Hematopoietic multipotent progenitor cell treated with erythropoietin and hydrocortisone succinate and interleukin-3 and kit ligand, for 4 days (in vitro differentiated cells): ENCODE measurements around the gene ZC3H13.

ENCODE experiments used
- DNase-seq: peaks from one replicate; pipeline ENCODE4 v3.0.0-alpha.2; 2015

Gene ZC3H13

GRCh38 chr13:45933203-45933908 lies 119.2 kb downstream of the ZC3H13 start:
- no peak for DNase-seq

GRCh38 chr13:45932676-45933075 lies 119.9 kb downstream of the ZC3H13 start:
- peak; percentile 75 for DNase-seq

DNA sequence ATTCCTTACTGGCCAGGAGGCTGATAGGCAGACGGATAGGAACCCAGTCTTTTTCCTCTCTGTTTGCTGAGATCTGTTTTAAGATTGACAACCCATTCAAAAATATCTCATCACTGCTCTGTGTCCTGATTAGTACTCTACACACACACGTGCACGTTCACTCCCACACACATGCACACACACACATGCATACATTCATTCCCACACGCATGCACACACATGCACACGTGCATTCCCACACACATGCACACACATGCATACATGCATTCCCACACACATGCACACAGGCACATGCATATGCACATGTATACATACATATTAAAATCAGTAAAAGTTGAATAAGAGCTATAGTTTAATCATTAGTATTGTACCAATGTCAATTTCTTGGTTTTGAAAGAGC lies 120.4 kb downstream of the ZC3H13 start:
- no peak for DNase-seq

GRCh38 chr13:45931211-45931610 lies 121.3 kb downstream of the ZC3H13 start:
- DNase-seq: no peak

DNA sequence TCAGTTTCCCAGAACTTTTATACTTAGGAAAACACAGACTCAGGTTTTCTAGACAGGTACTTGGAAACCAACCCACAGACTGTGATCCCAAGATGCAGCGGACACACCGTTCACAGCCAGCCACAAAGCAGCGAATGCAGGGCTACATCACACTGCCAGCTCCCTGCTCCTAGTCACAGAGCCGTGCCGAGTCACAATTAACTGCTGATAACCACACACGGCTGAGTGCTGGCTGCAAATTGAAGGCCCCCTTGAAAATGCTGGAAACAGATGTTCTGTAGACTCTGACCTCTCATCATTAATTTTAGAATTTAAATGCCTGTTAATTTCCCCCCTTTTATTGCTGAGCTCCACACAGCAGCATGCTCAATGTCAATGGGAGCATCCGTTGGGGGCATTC lies 122.4 kb downstream of the ZC3H13 start:
- DNase-seq: no peak

GRCh38 chr13:45928843-45929242 lies 123.7 kb downstream of the ZC3H13 start:
- DNase-seq: no peak

GRCh38 chr13:45928176-45928575 lies 124.4 kb downstream of the ZC3H13 start:
- DNase-seq: no peak

GRCh38 chr13:45926741-45927140 lies 125.8 kb downstream of the ZC3H13 start:
- DNase-seq: no peak

- DNase-seq: peak; percentile 42
Observed at GRCh38 chr13:45925151-45925550, 127.4 kb downstream of the ZC3H13 start.

DNA sequence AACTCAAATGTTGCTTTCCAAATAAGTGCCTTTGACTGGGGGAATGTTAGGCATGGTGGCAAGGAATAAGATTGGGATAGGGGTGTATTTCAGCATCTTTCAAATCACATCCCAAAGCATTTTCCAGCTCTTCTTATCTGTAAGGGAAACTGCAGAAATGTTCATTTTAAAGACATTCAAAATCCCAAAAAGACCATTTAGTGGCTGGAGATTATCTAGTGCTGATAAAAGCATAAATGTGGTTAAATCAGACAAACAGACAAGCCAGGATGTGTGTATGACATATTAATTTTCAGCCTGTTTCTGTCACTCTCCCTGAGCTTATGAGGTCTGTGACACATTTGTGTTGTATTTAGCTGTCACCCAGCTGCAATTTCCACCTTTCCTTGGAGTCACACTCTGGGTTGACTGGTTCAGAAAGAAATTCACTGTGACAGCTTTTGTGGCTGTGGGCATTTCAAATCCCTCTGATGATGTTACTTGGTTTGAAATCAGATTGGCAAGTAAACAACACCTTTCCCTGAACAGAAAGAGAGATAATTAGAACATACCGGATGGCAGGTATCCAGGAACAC lies 131.3 kb downstream of the ZC3H13 start:
- no peak for DNase-seq

GRCh38 chr13:45918597-45918996 lies 133.9 kb downstream of the ZC3H13 start:
- no peak for DNase-seq

DNA sequence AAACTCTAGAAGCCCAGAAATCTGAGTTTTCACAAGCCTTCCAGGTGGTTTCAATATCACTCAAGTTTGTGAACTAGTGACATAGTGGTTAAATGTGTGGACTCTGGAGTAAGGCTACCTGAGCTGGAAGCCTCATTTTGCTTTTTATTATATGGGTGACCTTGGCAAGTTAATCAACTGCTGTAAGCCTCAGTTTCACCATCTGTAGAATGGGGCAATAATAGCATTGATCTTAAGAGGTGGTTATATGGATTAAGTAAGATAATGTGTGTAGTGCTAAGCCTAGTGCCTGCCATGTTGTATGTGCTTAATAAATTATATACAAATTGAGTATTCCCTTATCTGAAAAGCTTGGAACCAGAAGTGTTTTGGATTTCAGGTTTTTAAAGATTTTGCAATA lies 135.5 kb downstream of the ZC3H13 start:
- DNase-seq: no peak

DNA sequence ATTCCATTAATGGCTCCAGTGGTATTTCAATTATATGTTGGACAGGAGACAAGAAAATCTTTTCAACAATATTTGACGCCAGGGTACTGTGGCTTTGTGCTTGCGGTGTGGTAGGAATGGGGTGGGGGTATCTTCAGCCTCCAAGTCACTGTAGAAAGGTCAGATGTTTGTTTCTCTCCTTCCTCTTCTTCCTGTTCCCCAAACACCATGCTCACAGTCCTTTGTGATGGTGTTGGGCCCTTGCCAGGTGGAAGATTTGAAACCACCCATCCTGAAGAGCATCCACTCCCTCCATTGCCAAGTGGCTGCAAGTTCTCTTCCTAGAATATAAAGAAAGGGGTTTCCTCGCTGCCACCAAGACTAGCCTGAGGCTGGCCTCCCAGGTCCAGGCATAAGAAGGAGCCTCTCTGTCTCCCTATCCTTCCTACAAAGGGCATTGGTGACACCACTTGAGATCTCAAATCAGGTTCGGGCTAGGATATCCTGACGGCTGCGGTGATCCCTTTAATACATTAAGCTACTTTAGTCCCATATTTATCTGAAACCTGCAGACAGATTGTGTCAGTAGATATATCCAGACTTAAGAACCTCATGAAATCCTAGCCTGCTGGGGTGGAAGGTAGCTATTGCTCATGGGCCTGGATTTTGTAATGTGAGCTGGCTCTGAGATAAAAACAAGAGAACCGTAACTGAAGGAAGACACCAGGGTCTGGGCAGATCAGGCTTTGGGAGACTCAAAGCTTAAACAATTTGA lies 136.7 kb downstream of the ZC3H13 start:
- peak; percentile 15 for DNase-seq

- DNase-seq: no peak
Observed at GRCh38 chr13:45909673-45910072, 142.9 kb downstream of the ZC3H13 start.

DNA sequence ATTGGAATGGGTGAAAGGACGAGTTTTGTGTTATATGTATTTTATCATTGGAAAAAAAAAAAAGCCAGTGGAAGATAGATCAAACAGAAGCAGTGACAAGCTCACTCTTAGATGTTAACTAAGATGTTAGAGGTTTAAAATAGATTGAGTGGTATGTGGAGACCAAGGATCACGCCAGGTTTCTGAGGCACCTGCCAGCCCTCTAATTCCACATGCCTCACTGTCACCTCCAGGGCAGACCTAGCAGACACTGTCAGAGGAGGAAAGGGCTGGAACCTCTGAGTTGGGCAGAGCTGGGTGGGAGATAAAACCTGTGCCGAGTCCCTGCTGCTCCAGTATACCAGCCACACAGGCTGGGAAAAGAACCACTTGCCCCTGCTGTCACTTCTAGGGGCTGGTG lies 143.5 kb downstream of the ZC3H13 start:
- no peak for DNase-seq

DNA sequence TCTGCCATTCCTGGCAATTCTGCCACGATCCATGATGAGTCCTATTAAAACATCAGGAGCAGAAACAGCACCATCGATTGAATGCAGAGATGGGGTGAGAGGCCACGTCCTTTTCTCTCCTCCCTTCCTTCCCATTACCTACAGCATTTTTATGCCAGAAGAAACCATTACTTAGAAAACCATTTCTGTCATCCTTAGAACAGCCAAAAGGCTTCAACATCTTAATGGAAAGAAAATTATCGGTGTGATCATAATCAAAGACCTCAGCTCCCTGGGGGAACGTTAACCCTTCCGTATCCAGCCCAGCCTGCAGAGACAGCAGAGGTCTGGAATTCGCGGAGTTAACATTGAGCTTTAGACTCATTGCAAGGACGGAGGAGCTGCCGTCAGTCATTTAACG lies 145.0 kb downstream of the ZC3H13 start:
- DNase-seq: no peak
